ENCODE measurements around the gene AGBL4. TPM values are rescaled to one million over a fixed set of nuclear protein-coding genes. Genes with fewer than 3 reads are reported as not detected.

The AGBL4 gene
- total and polyA plus RNA-seq, 2 of the 13 experiments (the other 11 are each of a cell fraction or from before 2014, with no cell fraction given): not detected

DNA sequence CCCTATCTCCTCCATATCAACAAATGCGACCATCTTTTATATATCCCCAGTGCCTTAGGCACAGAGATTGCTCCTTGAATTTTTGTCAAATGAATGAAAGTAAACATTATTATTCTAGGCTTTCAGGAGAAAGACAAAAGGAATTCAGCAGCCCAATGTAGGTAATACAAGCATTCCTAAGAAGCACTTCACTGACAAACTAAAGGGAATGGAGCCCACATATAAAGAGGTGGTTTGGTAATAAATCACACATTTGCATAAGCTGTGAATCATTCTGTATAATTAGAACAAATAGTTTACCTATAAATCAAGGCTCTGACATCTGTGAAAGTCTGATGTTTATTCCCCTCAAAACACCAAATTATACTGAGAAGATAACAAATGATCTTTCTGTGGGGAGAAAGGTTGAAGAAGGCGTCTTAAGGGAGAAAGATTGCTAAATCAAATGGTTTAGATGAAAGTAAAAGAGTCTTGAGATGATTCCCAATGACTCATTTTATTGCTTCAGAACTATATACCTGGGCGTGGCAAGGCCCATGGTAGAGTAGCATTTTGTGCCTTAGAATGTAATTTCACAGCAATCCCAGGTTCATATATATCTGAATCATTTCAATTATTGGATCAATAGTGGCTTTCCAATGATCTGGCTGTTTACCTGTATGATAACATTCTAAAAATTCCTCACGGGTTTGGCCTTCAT, 558.1 kb downstream of the AGBL4 start:
- Histone ChIP-seq H3K27ac (ENCODE audit: extremely low read length, insufficient read depth, low read length) (no peak overlapping the region), H3K4me2 (ENCODE audit: low read depth, low read length) (no peak overlapping the region), H3K4me3 (replicated peaks in 1 of 3; ENCODE audit: insufficient read depth in 1 of 3, low read depth in 2 of 3, low read length in 3 of 3) (no peak overlapping the region), H3K36me3 (replicated peaks in 1 of 2; ENCODE audit: control insufficient read depth in 1 of 2, insufficient read depth in 2 of 2, low read length in 2 of 2) (no peaks in the 10 kb centered on the region), H3K9ac (ENCODE audit: insufficient read depth, low read depth, low read length) (no peak overlapping the region), H3K79me2 (ENCODE audit: insufficient read depth, low read length) (no peaks in the 10 kb centered on the region), H3K4me1 (ENCODE audit: insufficient read depth, low read length) (no peaks in the 10 kb centered on the region), H3K9me3 (ENCODE audit: low read length) (peaks cover 90% of the 10 kb centered on the region), H2AFZ (ENCODE audit: low read length) (no peak overlapping the region), H3K27me3 (ENCODE audit: control insufficient read depth in 1 of 2, insufficient read depth in 2 of 2, low read length in 2 of 2) (no peaks in the 10 kb centered on the region), H4K20me1 (ENCODE audit: insufficient read depth, low read length) (no peaks in the 10 kb centered on the region)
- ChIA-PET CTCF (ENCODE audit: low intra/inter-chr PET ratio, low total read pairs) (no interaction called here), POLR2A (no interaction called here)
- intact Hi-C loops (cut with micrococcal nuclease; ENCODE audit: unreplicated experiment): no loop called here
- BruUV-seq (replicated peaks): no TSS peak
- FAIRE-seq (no peak), DNase-seq (ENCODE audit: low spot score) (no peak), ATAC-seq (no peak)
- TF ChIP-seq, protein P1, sequence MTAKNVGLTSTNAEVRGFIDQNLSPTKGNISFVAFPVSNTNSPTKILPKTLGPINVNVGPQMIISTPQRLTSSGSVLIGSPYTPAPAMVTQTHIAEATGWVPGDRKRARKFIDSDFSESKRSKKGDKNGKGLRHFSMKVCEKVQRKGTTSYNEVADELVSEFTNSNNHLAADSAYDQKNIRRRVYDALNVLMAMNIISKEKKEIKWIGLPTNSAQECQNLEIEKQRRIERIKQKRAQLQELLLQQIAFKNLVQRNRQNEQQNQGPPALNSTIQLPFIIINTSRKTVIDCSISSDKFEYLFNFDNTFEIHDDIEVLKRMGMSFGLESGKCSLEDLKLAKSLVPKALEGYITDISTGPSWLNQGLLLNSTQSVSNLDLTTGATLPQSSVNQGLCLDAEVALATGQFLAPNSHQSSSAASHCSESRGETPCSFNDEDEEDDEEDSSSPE (CRISPR knock-in tag; IDR thresholded peaks at IDR 0.05): no peak
- TF ChIP-seq, protein P2, sequence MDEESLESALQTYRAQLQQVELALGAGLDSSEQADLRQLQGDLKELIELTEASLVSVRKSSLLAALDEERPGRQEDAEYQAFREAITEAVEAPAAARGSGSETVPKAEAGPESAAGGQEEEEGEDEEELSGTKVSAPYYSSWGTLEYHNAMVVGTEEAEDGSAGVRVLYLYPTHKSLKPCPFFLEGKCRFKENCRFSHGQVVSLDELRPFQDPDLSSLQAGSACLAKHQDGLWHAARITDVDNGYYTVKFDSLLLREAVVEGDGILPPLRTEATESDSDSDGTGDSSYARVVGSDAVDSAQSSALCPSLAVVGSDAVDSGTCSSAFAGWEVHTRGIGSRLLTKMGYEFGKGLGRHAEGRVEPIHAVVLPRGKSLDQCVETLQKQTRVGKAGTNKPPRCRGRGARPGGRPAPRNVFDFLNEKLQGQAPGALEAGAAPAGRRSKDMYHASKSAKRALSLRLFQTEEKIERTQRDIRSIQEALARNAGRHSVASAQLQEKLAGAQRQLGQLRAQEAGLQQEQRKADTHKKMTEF (CRISPR knock-in tag; IDR thresholded peaks at IDR 0.05): no peak
- TF ChIP-seq, protein P3, sequence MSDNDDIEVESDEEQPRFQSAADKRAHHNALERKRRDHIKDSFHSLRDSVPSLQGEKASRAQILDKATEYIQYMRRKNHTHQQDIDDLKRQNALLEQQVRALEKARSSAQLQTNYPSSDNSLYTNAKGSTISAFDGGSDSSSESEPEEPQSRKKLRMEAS (IDR thresholded peaks at IDR 0.05): no peak
- TF ChIP-seq MIXL1 (CRISPR knock-in tag; IDR thresholded peaks at IDR 0.05): no peak
- TF ChIP-seq TAF1 (CRISPR knock-in tag; IDR thresholded peaks at IDR 0.05): no peak
- TF ChIP-seq ZBTB20 (CRISPR knock-in tag; IDR thresholded peaks at IDR 0.05; ENCODE audit: borderline replicate concordance, low read depth): no peak
- TF ChIP-seq, protein P4, sequence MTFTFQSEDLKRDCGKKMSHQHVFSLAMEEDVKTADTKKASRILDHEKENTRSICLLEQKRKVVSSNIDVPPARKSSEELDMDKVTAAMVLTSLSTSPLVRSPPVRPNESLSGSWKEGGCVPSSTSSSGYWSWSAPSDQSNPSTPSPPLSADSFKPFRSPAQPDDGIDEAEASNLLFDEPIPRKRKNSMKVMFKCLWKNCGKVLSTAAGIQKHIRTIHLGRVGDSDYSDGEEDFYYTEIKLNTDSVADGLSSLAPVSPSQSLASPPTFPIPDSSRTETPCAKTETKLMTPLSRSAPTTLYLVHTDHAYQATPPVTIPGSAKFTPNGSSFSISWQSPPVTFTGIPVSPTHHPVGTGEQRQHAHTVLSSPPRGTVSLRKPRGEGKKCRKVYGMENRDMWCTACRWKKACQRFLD (CRISPR knock-in tag; IDR thresholded peaks at IDR 0.05; ENCODE audit: borderline replicate concordance): no peak
- TF ChIP-seq KDM5A (IDR thresholded peaks at IDR 0.05; ENCODE audit: borderline replicate concordance, low read length): no peak
- TF ChIP-seq FLYWCH1 (CRISPR knock-in tag; IDR thresholded peaks at IDR 0.05): no peak
- WGBS (ENCODE audit: low lambda C conversion rate): 1% methylated on average over 4 of the region's 4 CpGs
- in situ Hi-C loops (cut with HindIII; ENCODE audit: extremely low pct_ligation_motif_present, low pct_unique_long_range_greater_than_20kb): no loop called here
